MCF 10A (cell line): ENCODE results near the gene DENND5A. TPM values are rescaled to one million over a fixed set of nuclear protein-coding genes. Genes with fewer than 3 reads are reported as not detected.
"Not testable (repeated sequence)": the region's sequence is repeated elsewhere in the genome, so short reads cannot be mapped to it uniquely, and the experiment has no call there.

Experiments
- BruUV-seq: library from RNA; stranded (reverse); fragments of 400-500 nt; replicated peaks from 2 replicates; lab custom pipeline; 2021; lab: Mats Ljungman, UMichigan
- CTCF ChIA-PET: fragments of 300-600 bp; sonication (Branson Sonifier 250); formaldehyde crosslinking; extraction: SDS; loops from one replicate; lab custom pipeline; 2021; ENCODE audit warnings: antibody characterized with exemption, inconsistent platforms; lab: Yijun Ruan, JAX
- POLR2A ChIA-PET: fragments of 300-600, 350-650 bp; sonication (Branson Sonifier 250); formaldehyde crosslinking; extraction: SDS; loops from one replicate; lab custom pipeline; 2020; ENCODE audit warnings: antibody characterized with exemption, inconsistent platforms; lab: Yijun Ruan, JAX
- DNase-seq: peaks from one replicate; pipeline ENCODE4 v3.0.0-alpha.2; 2018; ENCODE audit not compliant: unreplicated experiment
- H3K27ac Mint-ChIP-seq: one replicate; pipeline ENCODE4 v1.8.0; 2022; ENCODE audit warnings: mild to moderate bottlenecking, low read depth, mixed read lengths; ENCODE audit not compliant: unreplicated experiment
- H3K27me3 Mint-ChIP-seq: one replicate; pipeline ENCODE4 v1.8.0; 2022; ENCODE audit warnings: mixed read lengths; ENCODE audit not compliant: insufficient read depth, unreplicated experiment
- H3K36me3 Mint-ChIP-seq: one replicate; pipeline ENCODE4 v1.8.0; 2022; ENCODE audit warnings: mild to moderate bottlenecking, moderate library complexity, mixed read lengths; ENCODE audit not compliant: insufficient read depth, unreplicated experiment
- H3K4me1 Mint-ChIP-seq: one replicate; pipeline ENCODE4 v1.8.0; 2022; ENCODE audit warnings: mixed read lengths; ENCODE audit not compliant: insufficient read depth, unreplicated experiment
- H3K4me3 Mint-ChIP-seq: one replicate; pipeline ENCODE4 v1.8.0; 2022; ENCODE audit warnings: mild to moderate bottlenecking, moderate library complexity, mixed read lengths; ENCODE audit not compliant: unreplicated experiment
- H3K9me3 Mint-ChIP-seq: one replicate; pipeline ENCODE4 v1.8.0; 2022; ENCODE audit warnings: mixed read lengths; ENCODE audit not compliant: unreplicated experiment
- CTCF ChIP-seq: fragments of 200-600 bp; IDR thresholded peaks from one replicate; pipeline ENCODE4 v1.8.0; 2022; ENCODE audit warnings: antibody characterized with exemption, mild to moderate bottlenecking; ENCODE audit not compliant: unreplicated experiment
- intact Hi-C: fragments of 100-400 bp; cut with micrococcal nuclease; formaldehyde crosslinking; loops from 2 replicates; pipeline ENCODE4 v1.14.1; 2022
- total RNA-seq: library from RNA; stranded (reverse); gene quantifications from 2 replicates; pipeline ENCODE4 v1.2.3, GENCODE V29; 2022

Gene DENND5A
- total RNA-seq, 1 experiment from 2014 or later, result 55.4 TPM

GRCh38 chr11:9210224-9210921, 54.8 kb downstream of the DENND5A start:
- H3K4me1 Mint-ChIP-seq, result peaks cover 22% of the 10 kb centered on the region
- peak overlapping the region; percentile 86 for H3K27ac Mint-ChIP-seq
- CTCF ChIA-PET, result interaction anchor here (0.6 to 1.3 kb wide), 6 partner anchors 9 to 299 kb away, joined by 3 to 4 read pairs (median 4); partner anchors contain the start of gene AKIP1
- DNase-seq, result peak; percentile 35
- H3K4me3 Mint-ChIP-seq, result peak overlapping the region; percentile 12
- H3K27me3 Mint-ChIP-seq, result no peaks in the 10 kb centered on the region
- TF ChIP-seq CTCF, result no peak
- no TSS peak for BruUV-seq
- H3K9me3 Mint-ChIP-seq, result no peaks in the 10 kb centered on the region
- POLR2A ChIA-PET, result interaction anchor here (0.6 to 1.5 kb wide), 8 partner anchors 10 to 1583 kb away, joined by 3 to 9 read pairs (median 4); partner anchors contain the start of genes TMEM9B and ZNF143
- intact Hi-C loops, result no loop called here
- H3K36me3 Mint-ChIP-seq, result peaks cover 7% of the 10 kb centered on the region

- H3K9me3 Mint-ChIP-seq, H3K4me3 Mint-ChIP-seq, intact Hi-C loops, BruUV-seq, H3K36me3 Mint-ChIP-seq, H3K27me3 Mint-ChIP-seq, DNase-seq: not testable (repeated sequence)
- ChIA-PET CTCF (interaction anchor here (0.6 to 1.3 kb wide), 2 partner anchors 10 to 56 kb away, joined by 3 to 4 read pairs; no protein-coding TSS in a partner anchor), POLR2A (interaction anchor here (0.6 kb wide), 1 partner anchor 245 kb away, joined by 3 read pairs; the partner anchor contains the start of gene TMEM9B)
- H3K27ac Mint-ChIP-seq, result peak overlapping the region; percentile 59
- H3K4me1 Mint-ChIP-seq, result peaks cover 22% of the 10 kb centered on the region
Measured at GRCh38 chr11:9209604-9210003, 55.5 kb downstream of the DENND5A start.

GRCh38 chr11:9208726-9209501, 56.2 kb downstream of the DENND5A start:
- no peak for TF ChIP-seq CTCF
- ChIA-PET CTCF (interaction anchor here (0.6 kb wide), 2 partner anchors 10 to 72 kb away, joined by 3 read pairs; no protein-coding TSS in a partner anchor), POLR2A (interaction anchor here (0.6 to 1.0 kb wide), 2 partner anchors 177 to 245 kb away, joined by 3 to 4 read pairs; partner anchors contain the start of gene TMEM9B)
- H3K27me3 Mint-ChIP-seq, result no peaks in the 10 kb centered on the region
- H3K36me3 Mint-ChIP-seq, result peaks cover 7% of the 10 kb centered on the region
- no TSS peak for BruUV-seq
- peak overlapping the region; percentile 59 for H3K27ac Mint-ChIP-seq
- no peaks in the 10 kb centered on the region for H3K9me3 Mint-ChIP-seq
- DNase-seq, result no peak
- intact Hi-C loops, result no loop called here
- H3K4me3 Mint-ChIP-seq, result no peak overlapping the region
- H3K4me1 Mint-ChIP-seq, result peaks cover 18% of the 10 kb centered on the region

GRCh38 chr11:9207229-9207628, 57.9 kb downstream of the DENND5A start:
- BruUV-seq, result no TSS peak
- no peak overlapping the region for H3K27ac Mint-ChIP-seq

More at GRCh38 chr11:9207229-9207628, 57.9 kb downstream of the DENND5A start:
- CTCF ChIA-PET, result no interaction called here
- intact Hi-C loops, result no loop called here
- Mint-ChIP-seq H3K36me3 (peaks cover 13% of the 10 kb centered on the region), H3K4me1 (peaks cover 18% of the 10 kb centered on the region), H3K4me3 (no peak overlapping the region), H3K9me3 (no peaks in the 10 kb centered on the region), H3K27me3 (no peaks in the 10 kb centered on the region)
- no peak for DNase-seq
- TF ChIP-seq CTCF, result no peak
- POLR2A ChIA-PET, result interaction anchor here (0.9 kb wide), 1 partner anchor 39 kb away, joined by 3 read pairs; no protein-coding TSS in a partner anchor
